Measurements from ENCODE around the gene IFNA17.
A peak's percentile ranks its signal among the peaks of the same experiment; 100 is the strongest.
"Not testable (repeated sequence)": the region's sequence is repeated elsewhere in the genome, so short reads cannot be mapped to it uniquely, and the experiment has no call there.

The IFNA17 gene

DNA sequence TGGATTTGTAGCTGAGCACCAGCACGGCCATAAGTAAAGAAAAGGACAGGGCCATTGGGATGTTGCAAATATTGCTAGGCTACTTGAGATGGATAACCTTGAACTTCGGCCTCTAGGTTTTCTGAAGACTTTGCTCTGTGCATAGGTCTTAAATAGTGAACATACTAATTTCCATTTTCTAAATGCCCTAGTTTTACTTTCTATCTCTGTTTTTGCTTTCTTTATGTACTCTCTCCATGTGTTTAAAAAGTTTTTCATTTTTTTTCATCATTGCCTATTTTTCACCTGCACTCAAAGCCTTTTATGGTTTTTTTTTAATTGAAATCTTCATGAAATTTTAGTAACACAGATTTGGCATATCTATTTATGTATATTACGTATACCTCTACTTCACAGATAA, 21.0 kb downstream of the IFNA17 start, which contains the start of gene IFNA10:
TSS of gene IFNA10 (minus strand) at position 101 of the 400 bp plus-strand sequence. CDS start at position 55, 46 bp downstream.
- H3K9ac ChIP-seq (ENCODE audit: low read length); H3K36me3 ChIP-seq (ENCODE audit: control insufficient read depth in 1 of 2, insufficient read depth in 2 of 2, low read depth in 1 of 2, low read length in 2 of 2); H3K23ac ChIP-seq (ENCODE audit: low read length in 2 of 2); H2BK120ac ChIP-seq (ENCODE audit: low read depth, low read length); H3K27ac ChIP-seq (ENCODE audit: low read length, poor library complexity, severe bottlenecking); H3K18ac ChIP-seq (ENCODE audit: low read depth in 1 of 2, low read length in 2 of 2); H2BK12ac ChIP-seq (ENCODE audit: low read length in 2 of 2); H2AK5ac ChIP-seq (ENCODE audit: low read length, severe bottlenecking); H2AFZ ChIP-seq (ENCODE audit: low read depth, low read length); H2BK5ac ChIP-seq (ENCODE audit: low read depth, low read length, poor library complexity, severe bottlenecking); H3K27me3 ChIP-seq (ENCODE audit: control insufficient read depth in 1 of 2, insufficient read depth in 1 of 2, low read length in 2 of 2); H2BK15ac ChIP-seq (ENCODE audit: low read depth, poor library complexity, severe bottlenecking); H3K4me2 ChIP-seq (ENCODE audit: low read length, poor library complexity, severe bottlenecking); H4K8ac ChIP-seq (ENCODE audit: low read length); H3K4ac ChIP-seq (ENCODE audit: low read depth in 1 of 2, low read length in 2 of 2); H4K91ac ChIP-seq (ENCODE audit: low read length); H3K9me3 ChIP-seq (ENCODE audit: control insufficient read depth, low read length); H3K4me3 ChIP-seq (ENCODE audit: insufficient read depth in 1 of 2, low read depth in 1 of 2, low read length in 2 of 2); H3K4me1 ChIP-seq (ENCODE audit: control insufficient read depth, insufficient read depth, low read depth, low read length); DNase-seq; H3K79me1 ChIP-seq (replicated peaks; ENCODE audit: low read length, poor library complexity, severe bottlenecking); H3K14ac ChIP-seq (ENCODE audit: low read length in 2 of 2): not testable (repeated sequence)
- WGBS: no CpG with 5 or more reads among the region's 3 CpGs

DNA sequence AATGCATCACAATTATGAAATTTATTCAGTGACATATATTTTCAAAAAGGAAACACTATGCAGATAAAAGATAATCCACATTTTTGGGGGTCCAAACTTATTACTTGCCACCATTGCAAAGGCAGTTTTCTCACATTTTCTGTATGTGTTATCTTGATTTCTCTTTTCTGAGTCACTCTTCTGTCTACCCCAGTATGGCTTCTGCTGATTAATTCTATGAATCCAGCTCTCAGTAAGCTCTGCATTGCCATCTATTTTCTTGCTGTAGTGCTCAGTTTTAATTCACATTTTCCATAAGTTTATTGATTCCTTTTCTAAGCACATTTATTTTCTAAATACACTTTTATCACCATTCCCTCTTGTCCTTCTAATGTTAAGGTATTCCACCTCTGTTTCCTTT, 22.8 kb downstream of the IFNA17 start:
- Histone ChIP-seq H3K4ac (ENCODE audit: low read depth in 1 of 2, low read length in 2 of 2) (no peak overlapping the region), H3K9me3 (ENCODE audit: control insufficient read depth, low read length) (peaks cover 3% of the 10 kb centered on the region), H3K4me3 (ENCODE audit: insufficient read depth in 1 of 2, low read depth in 1 of 2, low read length in 2 of 2) (no peak overlapping the region), H2BK5ac (ENCODE audit: low read depth, low read length, poor library complexity, severe bottlenecking) (no peak overlapping the region), H2BK15ac (ENCODE audit: low read depth, poor library complexity, severe bottlenecking) (no peak overlapping the region), H4K91ac (ENCODE audit: low read length) (no peak overlapping the region), H4K8ac (ENCODE audit: low read length) (no peak overlapping the region), H3K79me1 (replicated peaks; ENCODE audit: low read length, poor library complexity, severe bottlenecking) (no peaks in the 10 kb centered on the region), H3K18ac (ENCODE audit: low read depth in 1 of 2, low read length in 2 of 2) (no peak overlapping the region), H3K4me2 (ENCODE audit: low read length, poor library complexity, severe bottlenecking) (no peak overlapping the region), H2BK120ac (ENCODE audit: low read depth, low read length) (no peak overlapping the region), H3K36me3 (ENCODE audit: control insufficient read depth in 1 of 2, insufficient read depth in 2 of 2, low read depth in 1 of 2, low read length in 2 of 2) (no peaks in the 10 kb centered on the region), H2AK5ac (ENCODE audit: low read length, severe bottlenecking) (no peak overlapping the region), H3K27me3 (ENCODE audit: control insufficient read depth in 1 of 2, insufficient read depth in 1 of 2, low read length in 2 of 2) (peaks cover 0 to 9% of the 10 kb centered on the region in 2 experiments), H3K14ac (ENCODE audit: low read length in 2 of 2) (no peak overlapping the region), H3K23ac (ENCODE audit: low read length in 2 of 2) (no peak overlapping the region), H2AFZ (ENCODE audit: low read depth, low read length) (no peak overlapping the region), H3K4me1 (ENCODE audit: control insufficient read depth, insufficient read depth, low read depth, low read length) (no peaks in the 10 kb centered on the region), H3K9ac (ENCODE audit: low read length) (no peak overlapping the region), H3K27ac (ENCODE audit: low read length, poor library complexity, severe bottlenecking) (no peak overlapping the region), H2BK12ac (ENCODE audit: low read length in 2 of 2) (no peak overlapping the region)
- DNase-seq: no peak

DNA sequence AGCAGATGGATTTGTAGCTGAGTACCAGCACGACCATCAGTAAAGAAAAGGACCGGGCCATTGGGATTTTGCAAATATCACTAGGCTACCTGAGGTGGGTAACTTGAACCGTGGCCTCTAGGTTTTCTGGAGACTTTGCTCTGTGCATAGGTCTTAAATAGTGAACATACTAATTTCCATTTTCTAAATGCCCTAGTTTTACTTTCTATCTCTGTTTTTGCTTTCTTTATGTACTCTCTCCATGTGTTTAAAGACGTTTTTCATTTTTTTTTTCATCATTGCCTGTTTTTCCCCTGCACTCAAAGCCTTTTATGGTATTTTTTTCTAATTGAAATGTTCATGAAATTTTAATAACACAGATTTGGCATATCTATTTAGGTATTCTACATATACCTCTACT, 25.9 kb downstream of the IFNA17 start, which contains the start of gene IFNA7:
TSS of gene IFNA7 (minus strand) at position 101 of the 400 bp plus-strand sequence. CDS start at position 61, 40 bp downstream.
- not testable (repeated sequence) for H2BK15ac ChIP-seq (ENCODE audit: low read depth, poor library complexity, severe bottlenecking); H2AK5ac ChIP-seq (ENCODE audit: low read length, severe bottlenecking); H3K23ac ChIP-seq (ENCODE audit: low read length in 2 of 2); H2BK5ac ChIP-seq (ENCODE audit: low read depth, low read length, poor library complexity, severe bottlenecking); H3K27ac ChIP-seq (ENCODE audit: low read length, poor library complexity, severe bottlenecking); DNase-seq; H4K8ac ChIP-seq (ENCODE audit: low read length); H3K9me3 ChIP-seq (ENCODE audit: control insufficient read depth, low read length); H3K79me1 ChIP-seq (replicated peaks; ENCODE audit: low read length, poor library complexity, severe bottlenecking); H2BK120ac ChIP-seq (ENCODE audit: low read depth, low read length); H3K4me2 ChIP-seq (ENCODE audit: low read length, poor library complexity, severe bottlenecking); H3K9ac ChIP-seq (ENCODE audit: low read length); H3K4me1 ChIP-seq (ENCODE audit: control insufficient read depth, insufficient read depth, low read depth, low read length); H4K91ac ChIP-seq (ENCODE audit: low read length); H3K4ac ChIP-seq (ENCODE audit: low read depth in 1 of 2, low read length in 2 of 2); H3K14ac ChIP-seq (ENCODE audit: low read length in 2 of 2); H3K4me3 ChIP-seq (ENCODE audit: insufficient read depth in 1 of 2, low read depth in 1 of 2, low read length in 2 of 2); H3K36me3 ChIP-seq (ENCODE audit: control insufficient read depth in 1 of 2, insufficient read depth in 2 of 2, low read depth in 1 of 2, low read length in 2 of 2); H3K18ac ChIP-seq (ENCODE audit: low read depth in 1 of 2, low read length in 2 of 2); H2AFZ ChIP-seq (ENCODE audit: low read depth, low read length); H2BK12ac ChIP-seq (ENCODE audit: low read length in 2 of 2)
- WGBS: 69% methylated on average over 3 of the region's 4 CpGs
- peaks cover 3 to 18% of the 10 kb centered on the region in 2 experiments for H3K27me3 ChIP-seq (ENCODE audit: control insufficient read depth in 1 of 2, insufficient read depth in 1 of 2, low read length in 2 of 2)

DNA sequence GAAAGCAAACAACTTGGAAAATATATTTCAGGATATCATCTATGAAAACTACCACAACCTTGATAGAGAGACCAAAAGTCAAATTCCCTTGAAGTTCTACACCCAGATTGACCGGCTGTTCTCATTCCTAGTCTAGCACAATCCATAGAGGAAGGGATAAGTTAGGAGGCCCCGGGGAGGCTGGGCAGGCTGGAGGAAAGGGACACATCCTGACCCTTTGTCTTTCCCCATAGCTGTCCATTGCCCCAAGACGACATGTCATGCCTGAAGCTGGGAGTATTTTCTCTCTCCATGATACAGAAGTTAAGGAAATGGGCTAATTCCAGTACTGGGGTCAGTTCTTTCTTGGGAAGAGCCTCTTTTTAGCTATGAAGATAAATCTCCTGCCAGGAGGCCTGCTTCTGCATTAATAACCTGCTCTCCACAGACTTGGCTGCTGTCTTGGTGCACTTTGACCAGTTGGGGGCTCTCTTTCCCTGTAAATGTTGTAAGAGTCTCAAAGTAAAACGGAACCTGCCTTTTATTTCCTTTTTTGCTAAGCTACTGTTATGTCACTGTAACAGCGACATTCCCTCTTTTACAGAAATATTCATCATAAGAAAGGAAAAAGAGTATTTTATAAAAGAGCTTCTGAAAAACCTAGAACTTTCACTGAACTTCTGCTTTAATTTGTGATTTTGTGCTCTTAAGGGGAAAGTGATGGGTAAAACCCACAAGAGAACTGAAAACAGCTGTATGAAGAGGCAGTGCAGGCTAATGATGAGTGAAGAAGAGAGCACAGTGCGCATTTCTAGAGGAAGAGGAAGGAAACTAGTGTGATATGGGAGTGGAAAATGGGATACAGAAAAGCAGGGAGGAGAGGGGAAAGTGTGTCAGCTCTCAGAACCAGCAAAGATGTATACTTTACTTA, 32.9 kb downstream of the IFNA17 start:
- H3K27ac ChIP-seq (ENCODE audit: low read length, poor library complexity, severe bottlenecking); H2AK5ac ChIP-seq (ENCODE audit: low read length, severe bottlenecking); H3K79me1 ChIP-seq (replicated peaks; ENCODE audit: low read length, poor library complexity, severe bottlenecking); H3K36me3 ChIP-seq (ENCODE audit: control insufficient read depth in 1 of 2, insufficient read depth in 2 of 2, low read depth in 1 of 2, low read length in 2 of 2); H4K91ac ChIP-seq (ENCODE audit: low read length); H2BK5ac ChIP-seq (ENCODE audit: low read depth, low read length, poor library complexity, severe bottlenecking); H3K4me2 ChIP-seq (ENCODE audit: low read length, poor library complexity, severe bottlenecking); H3K9me3 ChIP-seq (ENCODE audit: control insufficient read depth, low read length); H2BK120ac ChIP-seq (ENCODE audit: low read depth, low read length); H3K4ac ChIP-seq (ENCODE audit: low read depth in 1 of 2, low read length in 2 of 2); H2AFZ ChIP-seq (ENCODE audit: low read depth, low read length); H3K18ac ChIP-seq (ENCODE audit: low read depth in 1 of 2, low read length in 2 of 2); H4K8ac ChIP-seq (ENCODE audit: low read length); H3K4me1 ChIP-seq (ENCODE audit: control insufficient read depth, insufficient read depth, low read depth, low read length); H2BK15ac ChIP-seq (ENCODE audit: low read depth, poor library complexity, severe bottlenecking); H3K14ac ChIP-seq (ENCODE audit: low read length in 2 of 2); H3K9ac ChIP-seq (ENCODE audit: low read length); H3K4me3 ChIP-seq (ENCODE audit: insufficient read depth in 1 of 2, low read depth in 1 of 2, low read length in 2 of 2); H2BK12ac ChIP-seq (ENCODE audit: low read length in 2 of 2); H3K23ac ChIP-seq (ENCODE audit: low read length in 2 of 2): not testable (repeated sequence)
- peaks cover 3 to 17% of the 10 kb centered on the region in 2 experiments for H3K27me3 ChIP-seq (ENCODE audit: control insufficient read depth in 1 of 2, insufficient read depth in 1 of 2, low read length in 2 of 2)
- peak; percentile 3 for DNase-seq
- 47% methylated on average over 1 of the region's 6 CpGs for WGBS

Measured in mesenchymal stem cell (in vitro differentiated cells and primary cell).